T-helper 9 cell (primary cell): ENCODE data around the gene SYNE3.

Experiments
- DNase-seq: peaks from one replicate; pipeline ENCODE4 v3.0.0-alpha.2; 2020

The SYNE3 gene

DNA sequence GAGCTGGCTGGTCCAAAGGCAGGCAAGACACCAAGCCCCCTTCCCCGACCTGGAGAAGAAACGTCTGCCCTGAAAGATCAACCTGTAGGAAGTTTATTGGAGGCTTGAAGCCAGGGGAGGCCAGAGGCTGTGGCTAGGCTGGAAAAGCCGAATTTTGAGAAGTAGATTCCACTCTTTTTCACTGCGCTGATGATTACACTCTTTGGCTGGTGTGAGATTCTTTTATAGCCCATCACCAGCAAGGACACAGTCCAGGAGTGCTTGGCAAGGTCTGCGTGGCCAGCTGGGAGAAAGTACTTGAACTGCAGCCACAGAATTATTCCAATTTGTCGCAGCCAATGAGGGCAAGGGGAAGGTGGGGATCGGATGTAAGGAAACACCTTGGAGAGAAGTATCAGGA is 45.0 kb downstream of the SYNE3 start:
- DNase-seq, result no peak

DNA sequence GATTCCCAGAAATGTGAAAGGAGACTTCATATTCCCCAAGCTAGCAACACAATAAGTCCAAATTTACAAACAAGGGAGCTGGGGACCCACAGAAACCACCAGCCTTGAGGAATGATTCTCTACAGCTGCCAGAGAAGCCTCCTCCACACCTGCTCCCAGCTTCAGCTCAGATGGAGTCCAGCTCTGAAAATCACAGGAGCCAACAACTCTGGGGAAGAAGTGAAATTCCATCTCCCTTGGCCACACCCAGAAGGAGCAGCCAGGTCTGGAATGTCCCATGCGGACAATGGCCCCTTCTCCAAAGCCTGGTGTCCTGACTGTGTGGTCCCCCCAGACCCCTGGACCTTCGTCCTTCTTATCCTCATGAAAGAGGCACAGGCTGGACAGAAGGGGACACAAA is 45.4 kb downstream of the SYNE3 start:
- no peak for DNase-seq

DNA sequence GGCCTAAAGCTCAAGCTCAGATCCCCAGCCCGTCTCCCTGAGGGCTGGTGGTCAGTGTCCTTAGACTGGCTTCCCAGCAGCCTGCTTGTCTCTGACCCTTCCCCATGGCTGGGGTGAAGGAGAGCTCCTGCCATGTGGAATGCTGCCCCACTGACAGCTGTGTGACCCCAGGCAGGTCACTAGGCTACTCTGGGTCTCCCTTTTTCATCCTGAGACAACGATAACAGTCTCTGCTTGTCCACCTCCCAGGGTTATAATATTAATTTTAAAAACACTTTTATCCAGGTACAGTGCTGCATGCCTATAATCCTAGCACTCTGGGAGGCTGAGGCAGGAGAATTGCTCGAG is 47.3 kb downstream of the SYNE3 start:
- no peak for DNase-seq

DNA sequence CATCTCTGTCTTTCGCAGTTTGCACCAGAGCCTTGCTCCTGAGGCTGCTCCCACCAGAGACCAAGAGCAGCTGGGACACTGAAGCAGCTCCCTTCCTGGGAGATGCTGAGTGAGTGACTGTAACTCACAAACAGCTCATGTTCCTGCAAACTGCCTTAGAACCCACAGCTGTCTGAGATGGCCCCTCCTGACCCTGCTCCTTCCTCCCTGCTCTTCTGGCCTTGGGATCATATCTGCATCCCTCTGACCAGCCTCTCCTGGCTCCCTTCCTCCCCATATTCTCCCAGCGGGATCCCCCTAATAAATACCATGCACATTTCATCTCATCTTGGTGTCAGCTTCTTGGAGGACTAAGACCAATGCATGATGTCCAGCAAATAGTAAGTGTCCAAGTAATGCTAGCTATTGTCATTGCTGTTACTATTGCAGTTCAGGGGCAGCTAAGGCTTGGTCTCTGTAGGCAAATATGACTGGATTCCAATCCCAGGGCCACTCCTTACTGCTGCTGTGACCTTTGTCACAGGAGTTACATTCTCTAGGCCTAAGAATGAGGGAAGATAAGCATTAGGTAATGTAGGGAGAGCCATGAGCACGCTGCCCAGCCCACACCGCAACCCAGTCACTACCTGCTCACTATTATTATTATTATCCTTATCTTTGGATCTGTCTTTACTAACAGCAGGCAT is 47.9 kb downstream of the SYNE3 start:
- DNase-seq, result no peak

DNA sequence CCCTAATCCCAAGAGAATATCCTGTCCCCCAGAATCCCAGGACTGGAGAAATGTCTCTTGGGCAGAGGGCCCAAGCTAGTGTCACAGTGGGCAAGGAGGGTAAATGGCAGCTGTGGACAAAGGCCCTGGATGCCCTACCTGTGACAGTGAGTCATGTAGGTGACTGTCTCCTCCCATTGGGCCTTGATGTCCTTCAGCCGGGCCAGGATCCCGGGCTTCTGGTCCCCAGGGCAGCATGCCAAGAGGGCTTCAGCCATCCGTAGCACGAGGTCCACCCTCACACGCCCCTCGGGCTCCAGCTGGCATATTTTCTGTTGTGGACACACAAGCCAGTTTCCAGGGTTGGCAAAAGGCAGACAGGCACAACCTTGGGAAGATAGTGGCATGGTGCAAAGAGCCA is 48.8 kb downstream of the SYNE3 start:
- DNase-seq, result no peak

- no peak for DNase-seq
Observed at GRCh38 chr14:95467232-95467631, 49.2 kb downstream of the SYNE3 start.
